ENCODE measurements around the gene PTH. TPM values are rescaled to one million over a fixed set of nuclear protein-coding genes. Genes with fewer than 3 reads are reported as not detected.

Gene PTH
- total RNA-seq, 4 donors from 2014 or later, result not detected

DNA sequence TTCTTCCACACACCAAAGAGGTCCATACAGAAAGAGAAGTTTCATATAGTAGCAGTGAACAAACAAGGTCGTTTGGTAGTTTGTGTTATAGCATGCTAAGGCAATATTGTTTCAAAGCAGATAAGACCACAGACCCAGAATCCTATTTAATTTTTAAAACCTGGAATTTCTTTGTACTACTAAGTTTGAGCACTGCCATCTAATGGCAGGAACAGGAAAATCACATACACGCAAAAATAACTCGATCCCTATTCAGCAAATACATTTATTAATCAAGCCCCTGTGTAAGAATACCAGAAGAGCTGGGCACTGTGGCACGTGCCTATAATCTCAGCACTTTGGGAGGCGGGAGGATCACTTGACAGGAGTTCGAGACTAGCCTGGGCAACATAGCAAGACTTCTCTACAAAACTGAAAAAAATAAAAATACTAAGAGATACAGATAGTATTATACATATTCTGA is 29.9 kb downstream of the PTH start:
- DNase-seq, result no peak
- H3K4me1 ChIP-seq, result peaks cover 6 to 29% (median 14%) of the 10 kb centered on the region in 3 donors
- no peaks in the 10 kb centered on the region for H3K9me3 ChIP-seq
- no peaks in the 10 kb centered on the region for H3K36me3 ChIP-seq
- intact Hi-C loops (cut with DNase I), result no loop called here
- no peak overlapping the region for H3K4me3 ChIP-seq
- TF ChIP-seq, protein P1, sequence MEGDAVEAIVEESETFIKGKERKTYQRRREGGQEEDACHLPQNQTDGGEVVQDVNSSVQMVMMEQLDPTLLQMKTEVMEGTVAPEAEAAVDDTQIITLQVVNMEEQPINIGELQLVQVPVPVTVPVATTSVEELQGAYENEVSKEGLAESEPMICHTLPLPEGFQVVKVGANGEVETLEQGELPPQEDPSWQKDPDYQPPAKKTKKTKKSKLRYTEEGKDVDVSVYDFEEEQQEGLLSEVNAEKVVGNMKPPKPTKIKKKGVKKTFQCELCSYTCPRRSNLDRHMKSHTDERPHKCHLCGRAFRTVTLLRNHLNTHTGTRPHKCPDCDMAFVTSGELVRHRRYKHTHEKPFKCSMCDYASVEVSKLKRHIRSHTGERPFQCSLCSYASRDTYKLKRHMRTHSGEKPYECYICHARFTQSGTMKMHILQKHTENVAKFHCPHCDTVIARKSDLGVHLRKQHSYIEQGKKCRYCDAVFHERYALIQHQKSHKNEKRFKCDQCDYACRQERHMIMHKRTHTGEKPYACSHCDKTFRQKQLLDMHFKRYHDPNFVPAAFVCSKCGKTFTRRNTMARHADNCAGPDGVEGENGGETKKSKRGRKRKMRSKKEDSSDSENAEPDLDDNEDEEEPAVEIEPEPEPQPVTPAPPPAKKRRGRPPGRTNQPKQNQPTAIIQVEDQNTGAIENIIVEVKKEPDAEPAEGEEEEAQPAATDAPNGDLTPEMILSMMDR (IDR thresholded peaks at IDR 0.05), result peak; percentile 7 to 63 (median 52)
- TF ChIP-seq POLR2A (IDR thresholded peaks at IDR 0.05), result no peak
- WGBS, 2 donors, result 4 to 8% methylated on average over 6 of the region's 6 CpGs
- peaks cover 0 to 15% (median 0%) of the 10 kb centered on the region in 4 donors for H3K27me3 ChIP-seq
- H3K27ac ChIP-seq, result no peak overlapping the region

DNA sequence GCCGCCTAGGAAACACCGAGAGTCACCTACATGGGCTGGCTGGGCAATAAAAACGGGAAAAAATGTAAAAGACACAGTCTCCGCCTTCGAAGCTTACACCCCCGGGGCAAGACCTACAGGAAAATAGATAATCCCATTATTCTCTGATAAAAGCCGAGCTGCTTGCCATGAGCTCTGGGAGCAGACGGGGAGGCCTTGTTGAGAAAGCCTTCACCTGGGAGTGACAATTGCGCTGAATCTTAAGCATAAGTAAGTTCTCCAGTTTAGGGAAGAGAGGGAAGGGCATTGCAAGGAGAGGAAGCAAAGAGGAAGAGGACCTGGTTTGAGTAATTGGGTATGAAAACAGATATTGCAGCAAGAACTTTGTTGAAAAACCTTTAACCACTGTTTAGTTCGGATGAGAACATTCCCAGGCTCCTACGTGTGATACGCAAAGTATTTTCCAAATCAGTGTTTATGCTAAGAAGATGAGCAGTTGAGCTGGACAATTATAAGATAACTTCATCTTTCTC is 32.0 kb downstream of the PTH start:
- intact Hi-C loops (cut with DNase I), result no loop called here
- no peaks in the 10 kb centered on the region for H3K9me3 ChIP-seq
- 25 to 40% methylated on average over 7 to 12 of the region's 12 CpGs for WGBS, 2 donors
- peaks cover 6 to 47% (median 14%) of the 10 kb centered on the region in 3 donors for H3K4me1 ChIP-seq
- peak overlapping the region; percentile 93 to 97 (median 95) for H3K27ac ChIP-seq
- H3K4me3 ChIP-seq, result peak overlapping the region; percentile 81 to 97 (median 90)
- peaks cover 0 to under 1% (median 0%) of the 10 kb centered on the region in 4 donors for H3K27me3 ChIP-seq
- no peaks in the 10 kb centered on the region for H3K36me3 ChIP-seq
- no peak for DNase-seq
- no peak for TF ChIP-seq POLR2A (IDR thresholded peaks at IDR 0.05)
- TF ChIP-seq, protein P1 (IDR thresholded peaks at IDR 0.05), result no peak

DNA sequence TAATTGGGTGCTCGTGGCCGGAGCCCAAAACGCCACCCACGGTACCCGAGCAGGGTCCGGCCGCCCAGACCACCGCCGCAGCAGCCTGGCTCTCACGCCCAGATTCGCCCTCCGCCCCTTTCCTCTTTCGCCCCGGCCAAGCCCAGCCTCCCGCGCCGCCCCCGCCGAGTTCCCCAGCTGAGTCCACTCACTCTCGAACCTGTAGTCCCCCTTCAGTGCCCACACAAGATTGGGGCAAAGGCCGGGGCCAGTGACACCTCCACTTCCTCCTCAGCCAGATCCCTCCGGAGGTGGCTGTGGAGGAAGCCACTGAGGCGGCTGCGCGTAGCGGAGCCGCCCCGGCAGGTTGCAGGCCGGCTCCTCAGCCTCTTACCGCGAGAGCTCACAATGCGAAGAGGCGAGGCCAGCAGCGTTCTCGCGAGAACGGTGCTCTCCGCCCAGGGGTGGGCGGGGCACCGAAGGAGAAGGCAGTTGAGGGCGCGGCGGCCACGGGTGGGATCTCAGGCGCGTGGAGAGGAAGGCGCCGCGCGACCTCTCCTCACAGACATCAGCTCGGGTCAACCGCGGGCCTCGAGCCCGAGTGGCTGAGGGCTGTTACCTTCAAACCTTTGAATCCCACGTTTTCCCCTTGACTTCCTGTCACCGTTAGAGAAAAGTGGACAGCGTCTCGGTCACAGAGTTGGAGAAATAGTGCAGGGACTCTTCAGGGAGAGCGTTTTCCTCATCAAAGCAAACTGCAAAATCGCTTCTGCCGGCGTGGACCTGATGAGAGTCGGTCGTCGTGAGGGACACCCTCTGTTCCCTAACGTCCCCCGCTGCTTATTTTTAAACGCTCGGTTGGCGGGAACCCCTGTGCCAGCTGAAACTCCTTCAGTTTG is 32.7 kb downstream of the PTH start, which contains the start of gene BTBD10:
Gene BTBD10, minus strand, starts transcription at position 322 of the 878 bp plus-strand sequence. CDS start 18,098 bp downstream, outside the sequence.
- intact Hi-C loops (cut with DNase I), result no loop called here
- peak; percentile 60 for DNase-seq
- Histone ChIP-seq H3K27ac (peak within 1 kb of the TSS; percentile 93 to 97 (median 95)), H3K9me3 (no peaks in the 10 kb centered on the region), H3K4me1 (peaks cover 6 to 47% (median 14%) of the 10 kb centered on the region in 3 donors), H3K27me3 (no peaks in the 10 kb centered on the region), H3K36me3 (no peaks in the 10 kb centered on the region), H3K4me3 (peak within 1 kb of the TSS; percentile 81 to 97 (median 90))
- TF ChIP-seq, protein P1 (IDR thresholded peaks at IDR 0.05), result peak in 1 of 6 experiments; percentile 2
- TF ChIP-seq POLR2A (IDR thresholded peaks at IDR 0.05), result peak in 3 of 4 donors; percentile 71 to 90 (median 86)
- WGBS, 2 donors, result 0% methylated on average over 14 of the region's 71 CpGs; no CpG with 5 or more reads in 1 of the 2 donors

DNA sequence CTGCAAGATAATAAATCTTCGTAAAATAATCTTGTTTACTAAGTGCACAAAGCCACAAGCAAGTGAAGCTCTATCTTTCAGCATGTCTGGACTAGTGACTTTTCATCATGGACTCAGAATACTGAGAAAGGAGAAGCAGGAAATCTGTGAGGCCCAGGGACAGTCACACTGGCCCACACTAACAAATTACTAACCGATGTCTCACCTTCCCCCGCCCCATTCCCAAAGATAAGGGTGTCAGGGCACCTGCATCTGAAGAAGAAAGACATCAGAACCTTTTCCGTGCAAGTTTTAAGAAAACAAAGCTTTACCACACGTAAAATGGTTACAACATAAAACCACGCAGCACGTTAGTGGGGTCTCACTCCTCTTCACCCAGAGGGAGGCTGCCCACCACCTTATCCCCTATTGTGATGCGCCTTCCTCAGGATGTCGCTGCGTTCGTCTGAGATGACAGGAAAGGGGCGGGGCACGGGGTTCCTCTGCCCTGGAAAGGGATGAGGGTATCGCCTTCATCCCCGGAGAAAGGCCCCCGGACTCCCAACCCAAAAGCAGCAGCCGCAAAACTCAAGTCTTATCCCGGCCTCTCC is 33.4 kb downstream of the PTH start:
- no peak for DNase-seq
- no peak for TF ChIP-seq POLR2A (IDR thresholded peaks at IDR 0.05)
- TF ChIP-seq, protein P1 (IDR thresholded peaks at IDR 0.05), result no peak
- no peaks in the 10 kb centered on the region for H3K27me3 ChIP-seq
- peak overlapping the region; percentile 81 to 97 (median 90) for H3K4me3 ChIP-seq
- no peaks in the 10 kb centered on the region for H3K36me3 ChIP-seq
- WGBS, 2 donors, result 1 to 3% methylated on average over 7 to 9 of the region's 18 CpGs
- peaks cover 6 to 47% (median 14%) of the 10 kb centered on the region in 3 donors for H3K4me1 ChIP-seq
- intact Hi-C loops (cut with DNase I), result no loop called here
- H3K27ac ChIP-seq, result peak overlapping the region; percentile 93 to 97 (median 95)
- no peaks in the 10 kb centered on the region for H3K9me3 ChIP-seq
